GM23248 (cell line): ENCODE data around the gene PAPPA. TPM values are rescaled to one million over a fixed set of nuclear protein-coding genes. Genes with fewer than 3 reads are reported as not detected.

Source experiments
- DNase-seq: peaks from one replicate; pipeline ENCODE4 v3.0.0-alpha.2; 2015
- H2AFZ ChIP-seq: fragments of 200-600 bp; sonication (generic); 2 replicates; pipeline ENCODE4 v1.6.1; 2016; ENCODE audit warnings: antibody characterized with exemption
- H3F3A ChIP-seq: fragments of 200-600 bp; sonication (generic); 2 replicates; pipeline ENCODE4 v1.6.1; 2016; ENCODE audit warnings: mild to moderate bottlenecking, antibody characterized with exemption, mixed run types; ENCODE audit not compliant: insufficient read depth
- H3K27ac ChIP-seq: fragments of 200-600 bp; sonication (generic); 2 replicates; pipeline ENCODE4 v1.5.1; 2016; ENCODE audit warnings: mild to moderate bottlenecking
- H3K27me3 ChIP-seq: fragments of 200-600 bp; sonication (generic); replicated peaks from 2 replicates; pipeline ENCODE4 v1.6.1; 2016; ENCODE audit warnings: mild to moderate bottlenecking; ENCODE audit not compliant: insufficient read depth
- H3K36me3 ChIP-seq: fragments of 200-600 bp; sonication (generic); 2 replicates; pipeline ENCODE4 v1.6.1; 2016; ENCODE audit warnings: low read depth, mild to moderate bottlenecking
- H3K4me1 ChIP-seq: fragments of 200-600 bp; sonication (generic); 2 replicates; pipeline ENCODE4 v1.6.1; 2016; ENCODE audit warnings: mild to moderate bottlenecking; ENCODE audit not compliant: insufficient read depth
- H3K4me2 ChIP-seq: fragments of 200-600 bp; sonication (generic); one replicate; pipeline ENCODE4 v1.6.1; 2016; ENCODE audit warnings: mild to moderate bottlenecking; ENCODE audit not compliant: unreplicated experiment
- H3K4me3 ChIP-seq: fragments of 200-600 bp; sonication (generic); 2 replicates; pipeline ENCODE4 v1.5.1; 2016; ENCODE audit warnings: mild to moderate bottlenecking
- H3K79me2 ChIP-seq: fragments of 200-600 bp; sonication (generic); 2 replicates; pipeline ENCODE4 v1.6.1; 2016; ENCODE audit warnings: mild to moderate bottlenecking; ENCODE audit not compliant: insufficient read depth
- H3K9ac ChIP-seq: fragments of 200-600 bp; sonication (generic); 2 replicates; pipeline ENCODE4 v1.6.1; 2016; ENCODE audit warnings: mild to moderate bottlenecking
- H3K9me2 ChIP-seq: fragments of 200-600 bp; sonication (generic); 2 replicates; pipeline ENCODE4 v1.6.1; 2016; ENCODE audit warnings: mixed run types, mild to moderate bottlenecking, moderate library complexity; ENCODE audit not compliant: insufficient read depth
- H3K9me3 ChIP-seq: fragments of 200-600 bp; sonication (generic); one replicate; pipeline ENCODE4 v1.6.1; 2017; ENCODE audit warnings: low read depth
- H4K20me1 ChIP-seq: fragments of 200-600 bp; sonication (generic); 2 replicates; pipeline ENCODE4 v1.6.0; 2016; ENCODE audit not compliant: insufficient read depth
- EZH2 ChIP-seq: fragments of 200-600 bp; sonication (generic); IDR thresholded peaks from 2 replicates; pipeline ENCODE4 v1.6.1; 2018; ENCODE audit warnings: antibody characterized with exemption, mild to moderate bottlenecking; ENCODE audit not compliant: insufficient read depth, poor library complexity, severe bottlenecking
- EZH2phosphoT487 ChIP-seq: fragments of 200-600 bp; sonication (generic); IDR thresholded peaks from 2 replicates; pipeline ENCODE4 v1.6.1; 2018; ENCODE audit warnings: antibody characterized with exemption, moderate library complexity, mild to moderate bottlenecking, low read depth; ENCODE audit not compliant: insufficient read depth
- WGBS, 2 experiments: methylation state at CpG; one replicate each; pipeline ENCODE4 v1.1.6; 2015 to 2017; ENCODE audit warnings: low lambda C conversion rate in 2 of 2, low coverage in 1 of 2; ENCODE audit errors: missing lambda C conversion rate in 2 of 2; 5-methylcytosine and 5-hydroxymethylcytosine counted together
- in situ Hi-C: fragments of 300-500 bp; cut with MboI; formaldehyde crosslinking; loops from 2 replicates; pipeline ENCODE4 v1.15.0; 2020
- polyA plus RNA-seq: library from polyadenylated mRNA; unstranded; fragments of >200 nt; fragmentation: Nextera tagmentation; extraction: Ambion mirVana; gene quantifications from 2 replicates; pipeline ENCODE4 v1.2.1, GENCODE V29; 2016
- total RNA-seq: library from RNA; depleted of rRNA; stranded (reverse); fragments of >200 nt; shearing (Covaris generic); gene quantifications from 2 replicates; pipeline ENCODE4 v1.2.3, GENCODE V29; 2014

PAPPA gene
- total and polyA plus RNA-seq, 2 experiments from 2014 or later, result 8.7 to 30.3 TPM

GRCh38 chr9:116165912-116166311, 12.3 kb downstream of the PAPPA start:
- TF ChIP-seq EZH2phosphoT487, result no peak
- TF ChIP-seq EZH2, result no peak
- 79 to 95% methylated on average over 2 of the region's 2 CpGs for WGBS, 2 experiments
- in situ Hi-C loops, result loop anchor here (25.0 kb wide), 1 partner anchor 396 kb away; no protein-coding TSS in a partner anchor
- Histone ChIP-seq H3K4me1 (peaks cover 7% of the 10 kb centered on the region), H3K9ac (no peak overlapping the region), H3K79me2 (peaks cover 94% of the 10 kb centered on the region), H3K9me2 (no peaks in the 10 kb centered on the region), H3K9me3 (no peaks in the 10 kb centered on the region), H3K36me3 (peaks cover 7% of the 10 kb centered on the region; the same call in 1 of the 2 replicates), H4K20me1 (no peaks in the 10 kb centered on the region), H3K27ac (0 out of 2 replicates have a peak overlapping the region, but pooled peaks have one; percentile 13), H3K27me3 (no peaks in the 10 kb centered on the region), H3K4me2 (no peak overlapping the region), H3F3A (peaks cover 46% of the 10 kb centered on the region), H3K4me3 (no peak overlapping the region), H2AFZ (no peak overlapping the region)
- DNase-seq, result peak; percentile 57

GRCh38 chr9:116166713-116167112, 13.1 kb downstream of the PAPPA start:
- peaks cover 7% of the 10 kb centered on the region; the same call in 1 of the 2 replicates for H3K36me3 ChIP-seq
- peaks cover 94% of the 10 kb centered on the region for H3K79me2 ChIP-seq
- no peak overlapping the region for H3K4me3 ChIP-seq
- no peak overlapping the region for H3K4me2 ChIP-seq
- H3F3A ChIP-seq, result peaks cover 39% of the 10 kb centered on the region
- no peaks in the 10 kb centered on the region for H3K27me3 ChIP-seq
- no peaks in the 10 kb centered on the region for H3K9me2 ChIP-seq
- DNase-seq, result peak; percentile 22
- no peaks in the 10 kb centered on the region for H4K20me1 ChIP-seq
- no peak overlapping the region for H2AFZ ChIP-seq
- H3K27ac ChIP-seq, result 0 out of 2 replicates have a peak overlapping the region, but pooled peaks have one; percentile 13
- no peaks in the 10 kb centered on the region for H3K9me3 ChIP-seq
- in situ Hi-C loops, result loop anchor here (25.0 kb wide), 1 partner anchor 396 kb away; no protein-coding TSS in a partner anchor
- TF ChIP-seq EZH2 (no peak), EZH2phosphoT487 (no peak)
- WGBS, 2 experiments, result 96 to 97% methylated on average over 1 of the region's 1 CpG
- H3K4me1 ChIP-seq, result peaks cover 7% of the 10 kb centered on the region
- H3K9ac ChIP-seq, result no peak overlapping the region

- in situ Hi-C loops, result loop anchor here (25.0 kb wide), 1 partner anchor 394 kb away; no protein-coding TSS in a partner anchor
- H3K9me3 ChIP-seq, result no peaks in the 10 kb centered on the region
- H3K79me2 ChIP-seq, result peaks cover 94% of the 10 kb centered on the region
- H3K9ac ChIP-seq, result no peak overlapping the region
- H3K4me3 ChIP-seq, result no peak overlapping the region
- peak; percentile 38 for DNase-seq
- H4K20me1 ChIP-seq, result no peaks in the 10 kb centered on the region
- H2AFZ ChIP-seq, result no peak overlapping the region
- TF ChIP-seq EZH2phosphoT487 (no peak), EZH2 (no peak)
- no peak overlapping the region for H3K27ac ChIP-seq
- H3K4me1 ChIP-seq, result no peaks in the 10 kb centered on the region; the same call in 1 of the 2 replicates
- H3K36me3 ChIP-seq, result peaks cover 7% of the 10 kb centered on the region; the same call in 1 of the 2 replicates
- H3K27me3 ChIP-seq, result no peaks in the 10 kb centered on the region
- H3F3A ChIP-seq, result peaks cover 38% of the 10 kb centered on the region
- H3K9me2 ChIP-seq, result no peaks in the 10 kb centered on the region
- H3K4me2 ChIP-seq, result no peak overlapping the region
Observed at GRCh38 chr9:116168231-116168630, 14.6 kb downstream of the PAPPA start.

GRCh38 chr9:116172216-116172615, 18.6 kb downstream of the PAPPA start:
- H3K36me3 ChIP-seq, result no peaks in the 10 kb centered on the region
- no peaks in the 10 kb centered on the region for H3K9me3 ChIP-seq
- H3K9ac ChIP-seq, result no peak overlapping the region
- H3K4me1 ChIP-seq, result no peaks in the 10 kb centered on the region
- TF ChIP-seq EZH2 (no peak), EZH2phosphoT487 (no peak)
- H2AFZ ChIP-seq, result no peak overlapping the region
- no peaks in the 10 kb centered on the region for H3K9me2 ChIP-seq
- H3F3A ChIP-seq, result peaks cover 19% of the 10 kb centered on the region; the same call in 1 of the 2 replicates
- H3K4me3 ChIP-seq, result no peak overlapping the region
- H3K4me2 ChIP-seq, result no peak overlapping the region
- H3K79me2 ChIP-seq, result peaks cover 92% of the 10 kb centered on the region
- DNase-seq, result no peak
- H3K27ac ChIP-seq, result no peak overlapping the region
- 50 to 68% methylated on average over 2 of the region's 2 CpGs for WGBS, 2 experiments
- no peaks in the 10 kb centered on the region for H4K20me1 ChIP-seq
- H3K27me3 ChIP-seq, result no peaks in the 10 kb centered on the region
- in situ Hi-C loops, result loop anchor here (25.0 kb wide), 1 partner anchor 390 kb away; no protein-coding TSS in a partner anchor
